ENCODE data around the gene SLC28A2.

SLC28A2 gene

DNA sequence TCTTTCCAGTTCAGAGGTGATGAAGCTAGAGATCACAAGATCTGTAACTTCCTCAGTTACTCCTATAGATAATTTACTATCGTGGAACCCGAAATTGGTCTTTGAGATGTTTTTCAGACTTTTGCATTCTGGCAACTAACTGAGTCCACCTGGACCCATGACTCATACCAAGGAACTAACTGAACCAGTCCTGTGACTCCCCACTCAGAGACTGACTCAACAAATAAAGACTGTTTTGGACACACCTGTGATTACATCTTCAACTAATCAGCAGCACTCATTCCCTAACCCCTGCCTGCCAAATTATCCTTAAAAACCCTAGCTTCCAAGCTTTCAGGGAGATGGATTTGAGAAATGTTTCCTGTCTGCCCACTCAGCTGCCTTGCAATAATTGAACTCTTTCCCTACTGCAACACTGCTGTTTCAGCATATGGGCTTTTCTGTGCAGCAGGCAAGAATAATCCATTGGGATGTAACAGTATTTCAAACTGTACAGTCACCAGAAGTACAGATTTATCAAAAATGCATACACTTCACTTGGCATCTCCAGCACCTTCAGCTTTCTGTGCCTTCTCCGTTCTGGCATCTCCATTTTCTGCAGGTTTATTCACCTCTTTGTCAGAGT, 68.7 kb downstream of the SLC28A2 start:
- no peak for DNase-seq

DNA sequence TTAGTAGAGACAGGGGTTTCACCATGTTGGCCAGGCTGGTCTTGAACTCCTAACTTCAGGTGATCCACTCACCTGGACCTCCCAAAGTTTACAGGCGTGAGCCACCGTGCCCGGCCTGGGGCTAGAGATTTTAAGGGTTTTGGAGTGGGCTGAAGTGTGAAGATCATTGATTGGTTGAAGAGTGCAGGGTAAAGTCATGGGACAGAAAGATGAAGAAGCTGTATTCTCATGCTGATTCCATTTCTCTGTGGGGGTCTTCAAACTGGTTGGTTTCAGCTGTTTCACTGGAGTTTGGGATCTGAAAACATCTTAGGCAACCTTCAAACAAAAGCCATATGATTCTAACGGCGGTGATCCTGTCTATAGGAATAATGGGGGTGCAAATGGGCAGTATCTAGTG, 74.2 kb downstream of the SLC28A2 start:
- DNase-seq: no peak

DNA sequence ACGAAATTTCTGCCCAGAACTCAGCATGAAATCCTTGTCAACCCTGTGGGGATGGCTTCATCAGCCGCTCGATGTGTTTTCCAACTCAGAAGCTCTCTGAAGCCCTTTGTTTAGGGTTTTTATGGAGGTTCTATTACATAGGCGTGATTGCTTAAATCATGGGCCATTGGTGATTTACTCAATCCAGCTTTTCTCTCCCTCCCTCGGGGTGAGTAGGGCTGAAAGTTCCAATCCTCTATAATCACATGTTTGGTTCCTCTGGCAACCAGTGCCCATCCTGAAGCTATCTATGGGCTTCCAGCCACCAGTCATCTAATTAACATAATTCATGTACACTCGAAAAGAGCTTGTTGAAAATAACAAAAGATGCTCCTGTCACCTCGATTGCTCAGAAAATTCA, 74.7 kb downstream of the SLC28A2 start:
- DNase-seq: peak in 24 of 56 donors; percentile 5 to 59 (median 19)

Measured in amygdala (tissue), 56 donors.